ENCODE measurements around the gene LCN15.
"Not testable (repeated sequence)": the region's sequence is repeated elsewhere in the genome, so short reads cannot be mapped to it uniquely, and the experiment has no call there.

The LCN15 gene

GRCh38 chr9:136793086-136793946, 29.0 kb upstream of the LCN15 start:
- DNase-seq: no peak

GRCh38 chr9:136792321-136793085, 28.2 kb upstream of the LCN15 start:
- no peak for DNase-seq

- peak; percentile 27 for DNase-seq
These were observed 27.4 kb upstream of the LCN15 start for GRCh38 chr9:136791516-136792276.

GRCh38 chr9:136790640-136791515, 26.6 kb upstream of the LCN15 start, which contains the start of gene TMEM141:
TSS of gene TMEM141 (plus strand) at chr9:136791344. CDS start at chr9:136791371, 27 bp downstream.
- DNase-seq: peak; percentile 94

GRCh38 chr9:136789523-136789937, 25.2 kb upstream of the LCN15 start:
- DNase-seq: no peak

- not testable (repeated sequence) for DNase-seq
These were observed 24.6 kb upstream of the LCN15 start for GRCh38 chr9:136788644-136789522.

- peak; percentile 13 for DNase-seq
These were observed 23.5 kb upstream of the LCN15 start for GRCh38 chr9:136787690-136788400.

- not testable (repeated sequence) for DNase-seq
These were observed 22.7 kb upstream of the LCN15 start for GRCh38 chr9:136786983-136787382.

GRCh38 chr9:136786451-136786850, 22.1 kb upstream of the LCN15 start:
- no peak for DNase-seq

- DNase-seq: not testable (repeated sequence)
These were observed 21.4 kb upstream of the LCN15 start for GRCh38 chr9:136785565-136786355.

- DNase-seq: no peak
These were observed 20.7 kb upstream of the LCN15 start for GRCh38 chr9:136784997-136785361.

- DNase-seq: no peak
These were observed 20.1 kb upstream of the LCN15 start for GRCh38 chr9:136784249-136784996.

GRCh38 chr9:136782452-136782851, 18.1 kb upstream of the LCN15 start:
- no peak for DNase-seq

GRCh38 chr9:136779808-136780207, 15.5 kb upstream of the LCN15 start:
- DNase-seq: no peak

GRCh38 chr9:136777359-136777758, 13.0 kb upstream of the LCN15 start:
- no peak for DNase-seq

GRCh38 chr9:136776947-136777346, 12.6 kb upstream of the LCN15 start:
- DNase-seq: no peak

- DNase-seq: no peak
These were observed 10.9 kb upstream of the LCN15 start for GRCh38 chr9:136775191-136775590.

GRCh38 chr9:136774416-136775045, 10.2 kb upstream of the LCN15 start:
- no peak for DNase-seq

Measured in NCI-H526 treated with DMSO at 0.1 percent for 48 hours (cell line).